ENCODE results near the gene TAOK1. TPM values are rescaled to one million over a fixed set of nuclear protein-coding genes. Genes with fewer than 3 reads are reported as not detected.
"Not testable (repeated sequence)": the region's sequence is repeated elsewhere in the genome, so short reads cannot be mapped to it uniquely, and the experiment has no call there.

Gene TAOK1
- total RNA-seq, 2 experiments from 2014 or later, result 51.6 to 52.8 TPM

- POLR2A ChIA-PET; H3K36me3 Mint-ChIP-seq; H3K9me3 Mint-ChIP-seq; H3K27ac Mint-ChIP-seq; ATAC-seq (ENCODE audit: low read depth); H3K27me3 Mint-ChIP-seq; H3K4me3 Mint-ChIP-seq; H3K4me1 Mint-ChIP-seq; DNase-seq: not testable (repeated sequence)
Measured at GRCh38 chr17:29480249-29480928, 90.2 kb downstream of the TAOK1 start.

- POLR2A ChIA-PET, result no interaction called here
Measured at GRCh38 chr17:29483503-29483902, 93.3 kb downstream of the TAOK1 start.

GRCh38 chr17:29495011-29495410 is 104.8 kb downstream of the TAOK1 start:
- POLR2A ChIA-PET, result no interaction called here
- peaks cover 34% of the 10 kb centered on the region for H3K36me3 Mint-ChIP-seq

More at GRCh38 chr17:29483503-29483902, 93.3 kb downstream of the TAOK1 start:
- Mint-ChIP-seq H3K27ac (no peak overlapping the region), H3K4me3 (no peak overlapping the region), H3K9me3 (no peaks in the 10 kb centered on the region), H3K4me1 (no peaks in the 10 kb centered on the region), H3K27me3 (no peaks in the 10 kb centered on the region), H3K36me3 (peaks cover 8% of the 10 kb centered on the region)
- DNase-seq (no peak), ATAC-seq (ENCODE audit: low read depth) (no peak)

GRCh38 chr17:29504711-29505110 is 114.5 kb downstream of the TAOK1 start:
- Mint-ChIP-seq H3K4me1 (no peaks in the 10 kb centered on the region), H3K27ac (no peak overlapping the region), H3K4me3 (no peak overlapping the region), H3K36me3 (peaks cover 19% of the 10 kb centered on the region), H3K27me3 (no peaks in the 10 kb centered on the region), H3K9me3 (no peaks in the 10 kb centered on the region)
- DNase-seq (no peak), ATAC-seq (ENCODE audit: low read depth) (no peak)
- POLR2A ChIA-PET, result no interaction called here

More at GRCh38 chr17:29495011-29495410, 104.8 kb downstream of the TAOK1 start:
- H3K9me3 Mint-ChIP-seq, result peaks cover 1% of the 10 kb centered on the region
- no peaks in the 10 kb centered on the region for H3K27me3 Mint-ChIP-seq
- peaks cover 3% of the 10 kb centered on the region for H3K4me1 Mint-ChIP-seq
- H3K27ac Mint-ChIP-seq, result no peak overlapping the region
- DNase-seq (no peak), ATAC-seq (ENCODE audit: low read depth) (no peak)
- no peak overlapping the region for H3K4me3 Mint-ChIP-seq

- DNase-seq, result no peak
- peaks cover 16% of the 10 kb centered on the region for H3K36me3 Mint-ChIP-seq
- H3K27me3 Mint-ChIP-seq, result no peaks in the 10 kb centered on the region
- POLR2A ChIA-PET, result no interaction called here
- H3K4me1 Mint-ChIP-seq, result no peaks in the 10 kb centered on the region
- no peaks in the 10 kb centered on the region for H3K9me3 Mint-ChIP-seq
- H3K4me3 Mint-ChIP-seq, result no peak overlapping the region
- H3K27ac Mint-ChIP-seq, result no peak overlapping the region
- no peak for ATAC-seq (ENCODE audit: low read depth)
Measured at GRCh38 chr17:29505836-29506235, 115.7 kb downstream of the TAOK1 start.

- H3K4me3 Mint-ChIP-seq, result no peak overlapping the region
- POLR2A ChIA-PET, result no interaction called here
- DNase-seq, result no peak
- H3K36me3 Mint-ChIP-seq, result peaks cover 16% of the 10 kb centered on the region
- no peak overlapping the region for H3K27ac Mint-ChIP-seq
- ATAC-seq (ENCODE audit: low read depth), result no peak
- H3K4me1 Mint-ChIP-seq, result no peaks in the 10 kb centered on the region
- no peaks in the 10 kb centered on the region for H3K27me3 Mint-ChIP-seq
- no peaks in the 10 kb centered on the region for H3K9me3 Mint-ChIP-seq
Measured at GRCh38 chr17:29510953-29511352, 120.8 kb downstream of the TAOK1 start.

- no peak overlapping the region for H3K27ac Mint-ChIP-seq
- H3K27me3 Mint-ChIP-seq, result no peaks in the 10 kb centered on the region
- H3K9me3 Mint-ChIP-seq, result no peaks in the 10 kb centered on the region
- POLR2A ChIA-PET, result interaction anchor here (0.7 kb wide), 1 partner anchor 36 kb away, joined by 4 read pairs; no protein-coding TSS in a partner anchor
- H3K4me3 Mint-ChIP-seq, result no peak overlapping the region
- DNase-seq, result no peak
- no peaks in the 10 kb centered on the region for H3K4me1 Mint-ChIP-seq
- no peak for ATAC-seq (ENCODE audit: low read depth)
- H3K36me3 Mint-ChIP-seq, result peaks cover 26% of the 10 kb centered on the region
Measured at GRCh38 chr17:29514792-29515191, 124.6 kb downstream of the TAOK1 start.

- no peaks in the 10 kb centered on the region for H3K27me3 Mint-ChIP-seq
- no peaks in the 10 kb centered on the region for H3K9me3 Mint-ChIP-seq
- no peak overlapping the region for H3K27ac Mint-ChIP-seq
- H3K4me1 Mint-ChIP-seq, result no peaks in the 10 kb centered on the region
- ATAC-seq (ENCODE audit: low read depth) (no peak), DNase-seq (no peak)
- H3K4me3 Mint-ChIP-seq, result no peak overlapping the region
- POLR2A ChIA-PET, result no interaction called here
- H3K36me3 Mint-ChIP-seq, result peaks cover 22% of the 10 kb centered on the region
Measured at GRCh38 chr17:29518359-29518758, 128.2 kb downstream of the TAOK1 start.

GRCh38 chr17:29524692-29525091 is 134.5 kb downstream of the TAOK1 start:
- no peaks in the 10 kb centered on the region for H3K4me1 Mint-ChIP-seq
- no peak overlapping the region for H3K27ac Mint-ChIP-seq
- peaks cover 8% of the 10 kb centered on the region for H3K36me3 Mint-ChIP-seq

GRCh38 chr17:29526322-29526721 is 136.2 kb downstream of the TAOK1 start:
- Mint-ChIP-seq H3K36me3 (peaks cover 7% of the 10 kb centered on the region), H3K9me3 (no peaks in the 10 kb centered on the region), H3K4me3 (no peak overlapping the region), H3K27me3 (no peaks in the 10 kb centered on the region), H3K4me1 (no peaks in the 10 kb centered on the region), H3K27ac (no peak overlapping the region)
- ATAC-seq (ENCODE audit: low read depth), result no peak
- POLR2A ChIA-PET, result no interaction called here
- no peak for DNase-seq

More at GRCh38 chr17:29524692-29525091, 134.5 kb downstream of the TAOK1 start:
- no peak overlapping the region for H3K4me3 Mint-ChIP-seq
- no peaks in the 10 kb centered on the region for H3K9me3 Mint-ChIP-seq
- no peak for ATAC-seq (ENCODE audit: low read depth)
- no peak for DNase-seq
- POLR2A ChIA-PET, result no interaction called here
- H3K27me3 Mint-ChIP-seq, result no peaks in the 10 kb centered on the region

GRCh38 chr17:29533976-29534375 is 143.8 kb downstream of the TAOK1 start:
- Mint-ChIP-seq H3K27ac (no peak overlapping the region), H3K36me3 (peaks cover 13% of the 10 kb centered on the region), H3K4me1 (no peaks in the 10 kb centered on the region), H3K4me3 (no peak overlapping the region), H3K27me3 (no peaks in the 10 kb centered on the region), H3K9me3 (no peaks in the 10 kb centered on the region)
- DNase-seq, result no peak
- no peak for ATAC-seq (ENCODE audit: low read depth)
- POLR2A ChIA-PET, result no interaction called here

- no peak overlapping the region for H3K4me3 Mint-ChIP-seq
- H3K4me1 Mint-ChIP-seq, result peaks cover 9% of the 10 kb centered on the region
- H3K27ac Mint-ChIP-seq, result no peak overlapping the region
- POLR2A ChIA-PET, result interaction anchor here (0.7 kb wide), 1 partner anchor 119 kb away, joined by 3 read pairs; no protein-coding TSS in a partner anchor
- H3K36me3 Mint-ChIP-seq, result peaks cover 17% of the 10 kb centered on the region
- H3K27me3 Mint-ChIP-seq, result no peaks in the 10 kb centered on the region
- no peak for ATAC-seq (ENCODE audit: low read depth)
- DNase-seq, result no peak
- H3K9me3 Mint-ChIP-seq, result no peaks in the 10 kb centered on the region
Measured at GRCh38 chr17:29544066-29544465, 153.9 kb downstream of the TAOK1 start.

GRCh38 chr17:29546085-29546484 is 155.9 kb downstream of the TAOK1 start:
- POLR2A ChIA-PET, result interaction anchor here (0.6 kb wide), 1 partner anchor 184 kb away, joined by 5 read pairs; no protein-coding TSS in a partner anchor
- DNase-seq (no peak), ATAC-seq (ENCODE audit: low read depth) (no peak)
- Mint-ChIP-seq H3K9me3 (no peaks in the 10 kb centered on the region), H3K4me3 (no peak overlapping the region), H3K27ac (no peak overlapping the region), H3K4me1 (peaks cover 17% of the 10 kb centered on the region), H3K36me3 (peaks cover 17% of the 10 kb centered on the region), H3K27me3 (no peaks in the 10 kb centered on the region)

- no peaks in the 10 kb centered on the region for H3K9me3 Mint-ChIP-seq
- no peak for DNase-seq
- peaks cover 17% of the 10 kb centered on the region for H3K36me3 Mint-ChIP-seq
- ATAC-seq (ENCODE audit: low read depth), result no peak
- peaks cover 17% of the 10 kb centered on the region for H3K4me1 Mint-ChIP-seq
- no peak overlapping the region for H3K27ac Mint-ChIP-seq
- no peaks in the 10 kb centered on the region for H3K27me3 Mint-ChIP-seq
- no peak overlapping the region for H3K4me3 Mint-ChIP-seq
- POLR2A ChIA-PET, result no interaction called here
Measured at GRCh38 chr17:29546830-29547229, 156.7 kb downstream of the TAOK1 start.

Measured in activated naive CD8-positive, alpha-beta T cell treated with anti-CD3 and anti-CD28 coated beads, Interleukin-2, amount 10 ng/mL, durations not matched to agents 7 days and 5 days (primary cell).